Stimulated activated naive CD8-positive, alpha-beta T cell treated with anti-CD3 and anti-CD28 coated beads, Interleukin-15, Interleukin-2, amounts not matched to agents 100 U/mL and 50 U/mL, for 24 hours (primary cell): ENCODE measurements around the gene NTRK3.

Source experiments
- ATAC-seq: fragments of 150-1000 bp; cut with Tn5 transposase; one replicate; pipeline ENCODE4 v1.10.0; 2021
- DNase-seq: peaks from one replicate; pipeline ENCODE4 v3.0.0; 2021

The NTRK3 gene

DNA sequence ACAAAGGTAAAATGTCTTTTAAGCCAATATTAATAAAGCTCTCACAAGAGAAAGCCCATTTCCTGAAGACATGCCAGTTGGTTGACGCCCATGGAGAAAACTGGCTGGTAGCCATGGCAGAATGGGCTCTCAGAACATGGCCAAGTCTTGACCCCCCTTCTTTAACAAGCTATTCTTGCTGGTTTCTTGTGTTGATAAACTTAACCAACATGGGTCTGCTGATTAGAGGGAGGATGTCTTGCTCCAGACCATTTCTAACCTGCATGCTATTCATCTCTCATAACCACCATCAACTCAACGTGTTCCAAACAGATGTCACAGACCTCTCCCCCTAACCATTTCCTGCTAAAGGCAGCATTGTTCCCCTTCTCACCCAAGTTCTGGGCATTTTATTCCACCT, 25.7 kb downstream of the NTRK3 start:
- ATAC-seq = no peak
- no peak for DNase-seq

DNA sequence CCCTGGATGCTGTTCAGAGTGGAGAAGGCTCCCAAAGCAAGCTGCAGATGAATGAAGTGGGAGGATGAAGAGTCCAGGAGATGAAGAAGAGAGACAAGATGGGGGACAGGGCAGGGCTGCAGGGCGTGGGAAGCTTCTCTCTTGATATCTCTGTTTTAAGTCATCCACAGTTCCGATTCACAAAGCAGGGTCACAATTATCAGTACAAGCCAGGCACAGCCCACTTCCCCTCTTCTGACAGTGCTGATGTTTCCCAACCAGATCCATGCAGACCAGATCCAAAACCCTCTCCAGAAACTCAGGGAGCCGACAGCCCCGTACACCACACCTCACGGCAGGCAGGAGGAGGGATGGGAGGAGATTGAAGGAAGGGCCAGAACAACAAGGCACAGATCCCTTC, 31.1 kb downstream of the NTRK3 start:
- ATAC-seq = no peak

DNA sequence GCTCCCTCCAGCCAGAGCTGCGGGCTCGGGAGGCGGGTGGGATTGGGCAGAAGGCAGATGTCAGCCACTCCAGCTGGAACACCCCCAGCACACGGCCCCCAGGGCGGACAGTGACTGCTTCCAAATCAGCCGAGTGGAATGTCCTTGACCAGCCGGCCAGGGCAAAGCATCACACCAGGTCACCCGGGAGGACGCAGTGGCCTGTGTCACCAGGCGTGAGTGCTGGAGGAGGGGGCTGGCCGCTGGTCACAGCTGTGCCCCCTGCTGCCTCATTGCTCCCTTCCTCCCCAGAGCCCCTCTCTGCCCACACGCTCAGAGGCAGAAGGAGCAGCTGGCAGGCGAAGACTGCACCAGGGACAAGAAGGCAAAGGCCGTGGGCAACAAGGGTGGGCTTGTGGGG, 33.5 kb downstream of the NTRK3 start:
- ATAC-seq = no peak
- no peak for DNase-seq

More for the DNA sequence above, 31.1 kb downstream of the NTRK3 start:
- DNase-seq = no peak

DNA sequence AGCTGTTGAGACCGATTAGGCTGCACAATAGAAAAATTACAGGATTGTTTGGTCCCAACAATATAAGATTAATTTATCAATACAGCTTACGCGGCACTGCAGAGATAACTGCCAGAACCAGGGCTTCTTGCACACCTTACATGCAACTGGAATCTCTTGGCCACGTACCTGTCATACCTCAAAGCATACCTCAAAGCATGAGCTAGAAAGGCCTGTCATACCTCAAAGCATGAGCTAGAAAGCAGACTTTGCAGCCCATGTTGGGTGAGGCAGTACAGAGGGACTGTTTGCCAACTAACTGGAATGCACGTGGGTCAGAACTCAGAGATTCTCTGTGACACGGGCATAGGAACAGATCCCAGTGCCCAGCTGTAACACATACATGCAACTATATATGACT, 34.7 kb downstream of the NTRK3 start:
- no peak for DNase-seq
- ATAC-seq = no peak

DNA sequence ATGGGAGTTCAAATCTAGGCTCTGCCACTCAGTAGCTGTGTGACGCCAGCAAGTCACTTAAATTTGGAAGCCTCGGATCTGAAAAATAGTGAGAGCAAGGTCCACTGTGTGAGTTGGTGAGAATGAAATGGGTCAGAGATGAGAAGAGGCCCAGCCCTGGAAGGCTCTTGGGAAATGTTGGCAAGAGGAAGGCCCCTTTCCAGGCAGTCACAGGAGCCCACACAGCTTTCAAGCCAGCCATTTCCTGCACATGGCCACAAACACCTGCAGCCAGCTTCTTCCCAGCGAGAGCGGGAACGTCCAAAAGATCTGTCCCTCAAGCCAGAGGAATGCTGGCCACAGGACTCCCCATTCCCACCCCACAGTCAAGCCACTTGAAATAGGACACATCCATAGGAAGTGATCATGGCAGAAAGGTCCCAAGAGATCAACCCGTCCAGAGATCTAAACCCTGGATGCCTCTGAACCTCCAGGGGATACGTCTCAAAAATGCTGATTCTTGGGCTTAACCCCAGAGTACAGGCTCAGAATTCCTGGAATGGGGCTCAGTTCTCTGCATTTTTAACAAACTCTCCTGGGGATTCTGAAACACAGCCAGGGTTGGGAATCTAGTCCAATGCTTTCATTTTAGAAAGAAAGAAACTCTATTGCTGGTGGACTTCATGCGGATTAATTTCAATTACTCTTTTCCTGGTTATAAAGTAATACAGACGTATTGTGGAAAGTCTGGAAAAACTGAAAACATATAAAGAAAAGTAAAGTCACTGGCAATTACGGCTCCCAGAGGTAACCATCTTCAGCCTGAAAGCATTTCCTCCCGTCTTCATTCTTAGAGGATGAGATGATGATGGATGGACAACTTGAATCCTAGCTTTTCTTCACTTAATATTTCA, 35.9 kb downstream of the NTRK3 start:
- DNase-seq = no peak
- ATAC-seq = no peak

DNA sequence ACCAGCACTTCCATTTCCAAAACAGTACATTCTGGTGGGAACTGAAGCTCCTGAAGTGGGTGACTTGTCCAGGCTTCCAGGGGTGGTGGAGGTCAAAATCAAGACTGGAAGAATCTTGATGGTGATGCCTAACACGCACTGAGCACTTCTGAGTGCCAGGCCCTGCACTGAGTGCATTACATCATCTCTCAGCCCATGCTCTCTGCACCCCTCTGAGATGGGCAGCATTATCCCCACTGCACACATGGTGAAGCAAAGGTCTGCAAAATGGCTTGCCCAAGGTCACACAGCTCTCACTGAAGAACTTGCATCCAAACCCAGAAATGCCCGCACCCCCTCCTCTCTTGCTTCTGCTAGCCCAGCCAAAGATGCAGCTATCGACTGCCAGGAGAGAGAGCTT, 36.9 kb downstream of the NTRK3 start:
- no peak for ATAC-seq
- no peak for DNase-seq

DNA sequence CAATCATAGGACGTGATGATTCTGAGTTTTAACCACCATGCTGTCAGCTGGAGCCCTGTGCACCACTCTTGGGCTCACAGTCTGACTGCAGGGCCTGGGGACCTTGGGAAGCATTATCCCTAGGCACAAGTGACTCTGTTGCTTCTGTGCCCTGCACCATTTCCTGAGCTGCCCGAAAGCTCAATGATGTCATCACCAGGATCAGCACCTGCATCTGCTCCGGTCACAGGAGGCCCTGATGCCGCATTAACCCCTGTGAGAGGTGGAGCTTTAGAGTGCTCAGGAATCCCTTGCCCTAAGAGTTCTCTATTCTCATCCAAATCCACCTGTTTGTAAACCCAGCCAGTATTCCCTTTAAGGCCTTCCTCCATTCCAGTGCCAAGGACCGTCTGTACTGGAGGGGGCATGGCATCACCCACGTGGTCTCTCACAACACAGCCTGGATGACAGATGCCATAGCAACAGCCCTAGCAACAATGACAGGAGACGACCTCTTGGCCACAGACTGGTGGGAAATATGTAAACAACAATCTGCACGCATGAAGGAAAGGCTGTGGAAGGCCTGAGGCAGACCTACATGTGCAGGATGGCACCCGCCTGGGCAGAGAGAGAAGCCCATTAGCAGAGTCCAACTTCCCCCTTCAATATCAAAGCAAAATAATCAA, 37.9 kb downstream of the NTRK3 start:
- ATAC-seq (no peak), DNase-seq (no peak)

DNA sequence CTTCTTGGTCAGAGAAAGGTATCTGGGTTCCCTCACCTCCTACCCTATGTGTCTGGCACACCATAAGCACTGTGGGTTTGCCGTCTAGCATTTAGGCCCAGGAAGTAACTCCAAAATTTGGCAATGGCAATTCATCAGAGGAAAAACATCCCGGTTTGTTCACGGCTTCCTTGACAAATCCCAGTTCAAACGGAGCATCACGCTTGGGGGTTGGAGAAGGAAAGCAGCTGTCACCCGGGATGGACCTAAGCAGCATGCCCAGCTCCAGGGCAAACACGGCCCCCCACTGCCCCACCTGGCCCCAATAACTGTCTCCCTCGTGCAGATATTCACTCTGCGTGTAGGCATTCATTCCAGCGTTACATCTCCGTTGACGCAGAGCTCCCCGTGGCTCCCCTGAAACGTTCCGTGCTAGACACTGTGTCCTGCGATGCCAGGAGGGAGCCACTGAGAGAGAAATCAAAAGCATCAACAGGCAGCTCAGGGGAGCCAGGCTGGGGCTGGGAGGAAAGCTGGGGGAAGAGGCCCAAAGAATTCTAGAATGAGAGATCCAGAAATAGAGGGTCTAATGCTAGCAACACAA, 41.4 kb downstream of the NTRK3 start:
- DNase-seq (no peak), ATAC-seq (no peak)

DNA sequence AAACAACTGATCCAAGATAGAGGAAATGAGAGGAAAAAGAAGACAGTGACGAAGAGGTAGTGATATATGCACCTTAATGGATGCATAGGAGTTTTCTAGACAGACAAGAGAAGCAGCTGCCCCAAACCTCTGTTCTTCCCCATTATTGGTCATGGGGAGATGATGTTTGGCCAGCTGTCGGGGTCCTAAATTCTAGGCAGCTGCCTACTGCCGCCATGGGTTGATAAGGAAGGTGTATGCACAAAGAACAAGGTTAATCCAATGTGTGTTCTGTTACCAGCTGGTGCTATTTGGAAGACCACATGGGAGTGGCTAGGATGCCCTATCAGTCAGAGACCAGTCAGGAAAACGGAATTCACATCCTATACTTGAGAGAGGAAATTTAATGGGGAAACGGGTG, 47.4 kb downstream of the NTRK3 start:
- ATAC-seq = no peak

DNA sequence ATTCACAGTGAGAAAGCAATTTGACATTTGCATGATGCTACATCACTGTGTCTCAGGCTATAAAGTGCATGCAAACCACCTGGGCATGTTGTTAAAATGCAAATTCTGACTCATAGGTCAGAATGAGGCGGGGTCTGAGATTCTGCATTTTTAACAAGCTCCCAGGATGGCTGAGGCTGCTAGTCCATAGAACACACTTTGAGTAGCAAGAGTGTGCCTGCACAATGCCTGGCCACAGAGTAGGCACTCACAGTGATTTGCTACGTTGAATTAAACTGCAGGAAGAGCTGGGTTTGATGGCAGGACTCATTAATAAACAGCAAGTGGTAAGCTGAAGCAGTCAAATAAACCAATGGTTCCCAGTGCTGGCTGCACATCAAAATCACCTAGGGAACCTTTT, 48.1 kb downstream of the NTRK3 start:
- DNase-seq (no peak), ATAC-seq (peak; percentile 70)

More for the DNA sequence above, 47.4 kb downstream of the NTRK3 start:
- no peak for DNase-seq

DNA sequence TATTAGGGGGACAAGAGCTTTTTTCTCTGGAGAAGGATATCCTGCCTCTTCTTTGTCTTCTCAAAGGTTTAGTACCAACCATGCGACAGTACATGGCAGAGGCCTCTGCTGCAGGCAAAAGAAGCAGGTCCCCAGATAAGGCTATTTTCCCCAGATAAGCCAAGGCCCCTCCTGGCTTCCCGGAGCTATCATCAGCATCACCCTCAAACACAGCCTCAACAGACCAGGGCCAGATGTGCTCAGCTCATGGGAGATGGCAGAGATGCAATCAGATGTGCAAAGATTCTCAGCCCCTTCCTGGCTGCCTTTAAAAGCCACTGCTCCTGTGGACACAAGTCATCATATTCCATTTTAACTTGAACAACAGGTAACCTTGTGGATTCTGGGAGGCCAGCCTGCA, 49.0 kb downstream of the NTRK3 start:
- DNase-seq = no peak
- no peak for ATAC-seq

DNA sequence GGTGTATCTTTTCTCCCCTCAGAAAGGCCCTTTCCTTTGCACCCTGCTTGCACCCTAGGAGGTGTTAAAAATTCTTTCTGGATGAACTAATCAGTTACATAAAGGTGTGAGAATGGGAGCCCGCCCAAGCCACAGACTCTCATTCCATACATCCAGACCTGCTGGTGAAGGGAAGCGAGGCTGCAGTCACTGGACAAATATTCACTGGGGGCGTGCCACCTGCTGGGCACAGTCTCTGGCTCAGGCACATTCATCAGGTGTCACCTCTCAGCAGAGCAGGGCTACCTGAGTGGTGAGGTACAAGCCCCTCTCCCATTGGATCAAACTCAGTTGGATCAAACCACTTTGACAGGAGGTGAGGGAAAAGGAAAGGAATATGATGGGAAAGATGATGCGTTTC, 52.0 kb downstream of the NTRK3 start:
- no peak for ATAC-seq
- DNase-seq = no peak

DNA sequence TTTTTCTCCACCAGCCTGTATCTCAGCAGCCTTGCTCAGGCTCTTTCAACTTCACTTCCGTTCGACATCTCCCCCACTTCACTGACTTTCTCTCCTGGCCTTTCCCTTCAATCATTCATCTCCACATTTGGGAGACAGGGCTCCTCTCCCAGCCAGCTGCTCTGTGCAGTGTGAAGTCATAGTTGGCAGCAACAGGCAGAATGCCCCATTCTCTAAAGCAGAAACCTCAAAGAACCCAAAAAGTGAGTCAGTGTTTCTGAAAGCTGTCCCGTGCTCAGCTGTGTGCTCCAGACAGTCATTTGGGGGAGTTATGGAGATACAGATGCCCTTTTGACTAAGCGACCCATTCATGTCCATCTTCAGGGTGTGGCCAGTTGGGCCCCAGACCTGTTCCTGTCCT, 54.3 kb downstream of the NTRK3 start:
- no peak for ATAC-seq
- DNase-seq = no peak

DNA sequence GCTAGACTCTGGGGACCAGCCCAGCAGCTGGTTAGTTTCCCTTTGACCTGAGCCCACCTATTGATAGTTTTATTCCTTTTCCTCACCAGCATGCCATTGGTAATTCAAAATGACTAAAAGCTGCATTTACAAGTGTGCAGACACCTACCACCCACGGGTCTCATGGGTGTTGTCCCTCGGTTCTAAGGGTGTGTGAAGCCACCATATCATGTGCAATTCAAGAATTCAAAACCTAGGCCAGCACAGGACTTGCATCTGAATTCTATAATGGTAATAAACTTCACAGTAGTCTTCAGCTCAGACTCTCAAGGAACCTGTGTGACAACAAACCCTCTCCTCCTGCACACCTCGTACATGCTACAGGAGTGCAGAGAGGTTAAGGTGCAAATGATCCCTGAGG, 55.3 kb downstream of the NTRK3 start:
- ATAC-seq (no peak), DNase-seq (no peak)

DNA sequence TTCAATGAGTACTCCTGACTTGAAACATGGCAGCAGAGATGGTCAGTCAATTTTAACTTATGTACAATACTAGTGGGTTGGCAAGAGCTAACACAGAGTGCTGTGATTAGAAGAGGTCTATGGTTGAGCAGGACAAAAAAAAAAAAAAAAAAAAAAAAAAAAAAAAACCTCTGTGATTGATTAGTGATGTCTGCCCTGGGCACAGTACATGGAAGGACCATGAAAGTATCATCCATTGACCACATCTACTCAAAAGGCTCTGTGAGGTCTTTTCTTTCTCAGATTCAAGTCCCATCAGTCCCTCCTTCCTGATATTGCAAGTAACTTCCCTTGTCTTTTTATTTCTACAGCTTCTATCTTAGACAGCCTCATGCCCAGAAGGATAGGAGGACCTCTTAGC, 59.6 kb downstream of the NTRK3 start:
- DNase-seq (no peak), ATAC-seq (no peak)

DNA sequence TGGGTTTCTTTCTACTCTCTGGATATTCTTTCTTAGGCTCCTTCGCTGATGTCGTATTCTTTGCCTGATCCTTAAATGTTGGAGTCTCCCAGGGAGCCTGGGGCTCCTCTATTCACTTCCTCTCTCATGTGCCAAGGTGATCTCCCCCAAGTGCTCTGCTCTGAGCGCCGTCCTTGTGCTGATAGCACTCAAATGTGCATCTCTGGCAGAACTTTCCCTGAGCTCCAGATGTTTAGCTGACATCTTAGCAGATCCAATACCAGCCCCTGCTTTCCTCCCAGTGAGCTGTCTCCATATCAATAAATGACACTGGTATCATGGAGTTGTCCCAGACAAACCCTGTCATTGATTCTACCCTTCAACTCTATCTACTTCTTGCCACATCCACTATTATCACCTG, 62.4 kb downstream of the NTRK3 start:
- DNase-seq (no peak), ATAC-seq (no peak)

DNA sequence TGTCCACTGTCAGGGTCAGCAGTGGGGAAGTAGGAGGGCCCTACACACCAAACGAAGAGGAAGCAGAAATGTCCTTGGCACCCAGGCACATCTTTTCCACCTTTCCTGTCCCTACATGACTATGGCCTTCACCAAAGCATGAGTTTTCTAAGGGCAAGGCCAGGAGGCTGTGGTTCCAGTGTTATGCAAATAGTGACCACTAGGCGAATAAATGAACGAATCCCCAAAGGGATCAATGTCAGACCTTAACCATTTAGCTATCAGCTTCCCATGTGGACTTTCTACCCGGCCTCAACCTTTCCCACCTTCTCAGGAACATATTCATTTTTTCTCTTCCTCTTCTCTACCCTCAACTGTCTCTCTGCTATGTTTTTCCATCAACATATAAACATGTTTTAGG, 63.1 kb downstream of the NTRK3 start:
- ATAC-seq = no peak

DNA sequence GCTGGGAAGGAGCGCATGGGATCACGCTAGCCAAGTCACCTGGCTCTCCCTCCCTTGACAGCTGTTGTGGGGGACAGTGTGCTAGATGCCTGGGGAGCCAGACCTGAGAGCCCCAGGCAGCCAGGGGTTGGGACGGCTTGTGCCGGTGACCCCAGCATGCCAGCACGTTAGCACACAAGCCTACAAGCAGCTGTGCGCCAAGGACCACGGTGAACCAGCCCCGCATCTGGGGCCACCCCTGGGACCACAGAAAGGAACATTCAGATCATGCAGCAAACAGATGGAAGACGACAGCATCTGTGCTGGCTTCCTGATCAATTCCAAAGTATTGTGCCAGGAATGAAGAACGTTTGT, 64.8 kb downstream of the NTRK3 start:
- DNase-seq (no peak), ATAC-seq (no peak)

More for the DNA sequence above, 63.1 kb downstream of the NTRK3 start:
- DNase-seq = no peak

DNA sequence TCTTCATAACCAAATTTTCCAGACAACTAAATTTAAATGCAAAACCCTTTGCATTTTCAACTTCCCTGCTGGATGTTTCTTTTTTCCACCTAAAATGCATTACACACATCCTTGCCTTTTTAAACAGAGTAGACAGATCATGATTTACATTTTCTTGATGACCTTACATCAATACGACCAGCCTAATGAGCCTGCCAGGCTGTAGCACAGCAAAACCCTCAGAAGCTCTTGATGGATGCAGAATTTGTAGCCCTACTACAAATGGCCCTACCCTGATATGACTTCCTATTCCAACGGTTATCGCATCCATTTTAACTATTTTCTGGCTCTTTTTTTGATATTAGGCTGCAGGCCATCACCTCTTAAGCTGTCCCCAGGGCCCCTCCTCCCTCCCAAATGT, 66.3 kb downstream of the NTRK3 start:
- ATAC-seq = no peak
- no peak for DNase-seq

DNA sequence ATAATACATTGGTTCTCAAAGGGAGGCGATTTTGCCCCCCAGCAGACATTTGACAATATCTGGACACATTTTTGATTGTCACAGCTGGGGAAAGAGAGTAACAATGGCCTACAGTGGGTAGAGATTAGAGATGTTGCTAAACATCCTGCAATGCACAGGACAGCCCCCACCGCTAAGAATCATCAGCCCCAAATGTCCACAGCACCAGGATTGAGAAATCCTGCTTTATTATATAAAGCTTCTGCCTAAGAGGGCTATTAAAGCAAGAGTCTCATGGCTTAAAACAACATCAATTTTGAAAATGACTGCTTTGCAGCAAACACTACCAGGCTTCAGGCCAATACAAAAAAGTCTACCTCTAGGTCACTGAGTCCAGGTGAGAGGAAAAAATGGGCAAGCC, 68.2 kb downstream of the NTRK3 start:
- no peak for DNase-seq

DNA sequence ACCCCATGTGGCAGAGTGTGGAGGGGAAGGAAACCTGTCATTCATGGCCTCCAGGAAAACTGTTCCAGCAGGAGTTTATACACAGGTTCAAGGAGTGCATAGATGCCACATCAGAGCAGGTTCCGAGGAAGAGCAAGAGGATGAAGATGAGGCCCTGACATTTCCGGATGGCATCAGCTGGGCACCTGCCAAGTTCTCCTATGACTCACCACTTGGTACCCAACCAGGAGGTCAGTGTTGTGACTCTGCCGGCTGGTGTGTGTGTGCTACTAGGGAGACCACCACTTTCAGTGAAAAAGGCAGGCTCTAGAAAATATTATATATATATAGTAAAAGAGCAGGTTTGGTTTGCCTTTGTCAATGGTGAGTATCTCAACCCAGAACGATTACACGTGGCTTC, 69.3 kb downstream of the NTRK3 start:
- no peak for DNase-seq
- no peak for ATAC-seq

More for the DNA sequence above, 68.2 kb downstream of the NTRK3 start:
- ATAC-seq = no peak

DNA sequence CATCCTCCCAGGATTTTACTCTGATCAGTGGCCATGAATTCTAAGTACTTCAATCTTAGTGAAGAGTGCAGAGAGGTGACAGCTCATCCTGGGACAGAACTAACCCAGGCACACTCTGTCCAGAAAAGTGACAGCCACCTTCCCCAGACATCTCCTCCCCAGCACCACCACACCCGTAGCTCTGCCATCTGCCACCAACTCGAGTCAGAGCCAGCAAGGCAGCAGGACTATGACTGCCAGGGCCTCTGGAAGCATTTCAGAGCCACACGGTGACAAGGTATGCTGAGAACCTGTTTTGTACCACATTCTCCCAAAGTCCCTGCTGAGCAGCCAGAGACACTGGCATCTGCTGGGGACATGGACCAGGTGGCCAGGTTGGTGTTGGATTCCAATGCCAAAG, 71.0 kb downstream of the NTRK3 start:
- DNase-seq = no peak
- ATAC-seq = no peak

DNA sequence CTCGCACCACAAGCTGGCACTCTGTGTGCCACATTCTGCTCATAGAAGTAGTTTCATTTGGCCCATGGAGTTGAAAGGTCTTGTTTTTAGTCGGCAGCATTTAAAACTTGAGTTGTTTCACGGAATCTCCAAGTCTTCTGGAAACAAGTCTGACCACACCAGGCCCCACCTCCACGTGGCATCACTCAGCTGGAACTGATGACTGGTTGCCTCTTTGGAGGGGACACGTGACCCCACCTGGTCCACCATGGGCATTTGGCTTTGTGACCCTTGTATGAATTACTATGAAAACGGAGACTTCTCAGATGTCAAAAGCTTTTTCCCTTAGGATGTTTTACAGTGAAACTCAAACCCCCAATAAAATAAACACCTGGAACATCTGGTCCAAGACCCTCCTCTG, 74.9 kb downstream of the NTRK3 start:
- no peak for ATAC-seq
- no peak for DNase-seq

DNA sequence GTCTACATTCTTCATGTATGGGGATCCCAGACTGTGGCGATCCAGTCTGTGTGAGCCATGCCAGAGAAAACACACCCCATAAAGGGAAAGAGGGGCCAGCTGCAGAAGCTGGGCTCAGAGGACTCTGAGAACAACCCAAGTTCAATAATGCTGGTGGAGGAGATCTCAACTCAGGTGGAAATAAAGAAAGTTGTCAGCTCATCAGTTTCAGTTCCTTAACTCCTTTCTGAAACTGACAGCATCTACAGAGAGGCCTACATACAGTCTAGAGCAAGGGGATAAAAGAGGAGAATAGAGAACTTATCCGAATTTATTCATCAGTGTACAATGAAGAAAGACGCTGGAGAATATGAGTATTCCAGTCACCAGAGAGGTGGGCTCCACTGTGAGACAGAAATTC, 77.0 kb downstream of the NTRK3 start:
- DNase-seq = no peak
- ATAC-seq = no peak
